ENCODE data around the gene CTNNA3.

- TF ChIP-seq POLR2A (IDR thresholded peaks at IDR 0.05) (no peak), CTCF (IDR thresholded peaks at IDR 0.05) (no peak)
These were observed 471.4 kb downstream of the CTNNA3 start for GRCh38 chr10:67224553-67224952.
